ENCODE results near the gene SCAMP1.

SCAMP1 gene

DNA sequence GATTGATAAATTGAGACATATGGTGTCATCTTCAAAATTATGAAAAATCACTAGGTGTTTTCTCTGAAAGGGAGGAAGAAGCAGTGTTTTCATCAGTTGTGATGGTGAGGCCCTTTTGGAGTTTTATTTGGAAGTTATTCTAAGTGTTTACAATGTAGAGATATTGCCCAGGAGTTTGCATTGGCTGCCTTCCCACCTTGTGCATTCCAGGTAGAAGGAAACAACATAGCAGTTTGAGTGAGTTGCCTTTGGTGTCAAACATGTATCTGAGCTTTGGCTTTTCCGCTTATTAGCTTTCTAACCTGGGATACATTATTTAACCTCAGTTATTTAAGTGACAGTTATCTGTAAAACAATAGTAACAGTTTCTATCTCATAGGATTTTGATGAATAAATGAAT is 122.5 kb downstream of the SCAMP1 start (continued):
- TF ChIP-seq, protein P1, sequence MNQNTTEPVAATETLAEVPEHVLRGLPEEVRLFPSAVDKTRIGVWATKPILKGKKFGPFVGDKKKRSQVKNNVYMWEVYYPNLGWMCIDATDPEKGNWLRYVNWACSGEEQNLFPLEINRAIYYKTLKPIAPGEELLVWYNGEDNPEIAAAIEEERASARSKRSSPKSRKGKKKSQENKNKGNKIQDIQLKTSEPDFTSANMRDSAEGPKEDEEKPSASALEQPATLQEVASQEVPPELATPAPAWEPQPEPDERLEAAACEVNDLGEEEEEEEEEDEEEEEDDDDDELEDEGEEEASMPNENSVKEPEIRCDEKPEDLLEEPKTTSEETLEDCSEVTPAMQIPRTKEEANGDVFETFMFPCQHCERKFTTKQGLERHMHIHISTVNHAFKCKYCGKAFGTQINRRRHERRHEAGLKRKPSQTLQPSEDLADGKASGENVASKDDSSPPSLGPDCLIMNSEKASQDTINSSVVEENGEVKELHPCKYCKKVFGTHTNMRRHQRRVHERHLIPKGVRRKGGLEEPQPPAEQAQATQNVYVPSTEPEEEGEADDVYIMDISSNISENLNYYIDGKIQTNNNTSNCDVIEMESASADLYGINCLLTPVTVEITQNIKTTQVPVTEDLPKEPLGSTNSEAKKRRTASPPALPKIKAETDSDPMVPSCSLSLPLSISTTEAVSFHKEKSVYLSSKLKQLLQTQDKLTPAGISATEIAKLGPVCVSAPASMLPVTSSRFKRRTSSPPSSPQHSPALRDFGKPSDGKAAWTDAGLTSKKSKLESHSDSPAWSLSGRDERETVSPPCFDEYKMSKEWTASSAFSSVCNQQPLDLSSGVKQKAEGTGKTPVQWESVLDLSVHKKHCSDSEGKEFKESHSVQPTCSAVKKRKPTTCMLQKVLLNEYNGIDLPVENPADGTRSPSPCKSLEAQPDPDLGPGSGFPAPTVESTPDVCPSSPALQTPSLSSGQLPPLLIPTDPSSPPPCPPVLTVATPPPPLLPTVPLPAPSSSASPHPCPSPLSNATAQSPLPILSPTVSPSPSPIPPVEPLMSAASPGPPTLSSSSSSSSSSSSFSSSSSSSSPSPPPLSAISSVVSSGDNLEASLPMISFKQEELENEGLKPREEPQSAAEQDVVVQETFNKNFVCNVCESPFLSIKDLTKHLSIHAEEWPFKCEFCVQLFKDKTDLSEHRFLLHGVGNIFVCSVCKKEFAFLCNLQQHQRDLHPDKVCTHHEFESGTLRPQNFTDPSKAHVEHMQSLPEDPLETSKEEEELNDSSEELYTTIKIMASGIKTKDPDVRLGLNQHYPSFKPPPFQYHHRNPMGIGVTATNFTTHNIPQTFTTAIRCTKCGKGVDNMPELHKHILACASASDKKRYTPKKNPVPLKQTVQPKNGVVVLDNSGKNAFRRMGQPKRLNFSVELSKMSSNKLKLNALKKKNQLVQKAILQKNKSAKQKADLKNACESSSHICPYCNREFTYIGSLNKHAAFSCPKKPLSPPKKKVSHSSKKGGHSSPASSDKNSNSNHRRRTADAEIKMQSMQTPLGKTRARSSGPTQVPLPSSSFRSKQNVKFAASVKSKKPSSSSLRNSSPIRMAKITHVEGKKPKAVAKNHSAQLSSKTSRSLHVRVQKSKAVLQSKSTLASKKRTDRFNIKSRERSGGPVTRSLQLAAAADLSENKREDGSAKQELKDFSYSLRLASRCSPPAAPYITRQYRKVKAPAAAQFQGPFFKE (tag by site-specific recombination; IDR thresholded peaks at IDR 0.05; ENCODE audit: borderline replicate concordance), result no peak
- no peak for TF ChIP-seq ZBTB21 (tag by site-specific recombination; IDR thresholded peaks at IDR 0.05)
- TF ChIP-seq, protein P2, sequence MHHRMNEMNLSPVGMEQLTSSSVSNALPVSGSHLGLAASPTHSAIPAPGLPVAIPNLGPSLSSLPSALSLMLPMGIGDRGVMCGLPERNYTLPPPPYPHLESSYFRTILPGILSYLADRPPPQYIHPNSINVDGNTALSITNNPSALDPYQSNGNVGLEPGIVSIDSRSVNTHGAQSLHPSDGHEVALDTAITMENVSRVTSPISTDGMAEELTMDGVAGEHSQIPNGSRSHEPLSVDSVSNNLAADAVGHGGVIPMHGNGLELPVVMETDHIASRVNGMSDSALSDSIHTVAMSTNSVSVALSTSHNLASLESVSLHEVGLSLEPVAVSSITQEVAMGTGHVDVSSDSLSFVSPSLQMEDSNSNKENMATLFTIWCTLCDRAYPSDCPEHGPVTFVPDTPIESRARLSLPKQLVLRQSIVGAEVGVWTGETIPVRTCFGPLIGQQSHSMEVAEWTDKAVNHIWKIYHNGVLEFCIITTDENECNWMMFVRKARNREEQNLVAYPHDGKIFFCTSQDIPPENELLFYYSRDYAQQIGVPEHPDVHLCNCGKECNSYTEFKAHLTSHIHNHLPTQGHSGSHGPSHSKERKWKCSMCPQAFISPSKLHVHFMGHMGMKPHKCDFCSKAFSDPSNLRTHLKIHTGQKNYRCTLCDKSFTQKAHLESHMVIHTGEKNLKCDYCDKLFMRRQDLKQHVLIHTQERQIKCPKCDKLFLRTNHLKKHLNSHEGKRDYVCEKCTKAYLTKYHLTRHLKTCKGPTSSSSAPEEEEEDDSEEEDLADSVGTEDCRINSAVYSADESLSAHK (tag by site-specific recombination; IDR thresholded peaks at IDR 0.05), result no peak
- TF ChIP-seq ZNF140 (tag by site-specific recombination; IDR thresholded peaks at IDR 0.05), result no peak
- no peak for TF ChIP-seq ZNF157 (tag by site-specific recombination; IDR thresholded peaks at IDR 0.05)

DNA sequence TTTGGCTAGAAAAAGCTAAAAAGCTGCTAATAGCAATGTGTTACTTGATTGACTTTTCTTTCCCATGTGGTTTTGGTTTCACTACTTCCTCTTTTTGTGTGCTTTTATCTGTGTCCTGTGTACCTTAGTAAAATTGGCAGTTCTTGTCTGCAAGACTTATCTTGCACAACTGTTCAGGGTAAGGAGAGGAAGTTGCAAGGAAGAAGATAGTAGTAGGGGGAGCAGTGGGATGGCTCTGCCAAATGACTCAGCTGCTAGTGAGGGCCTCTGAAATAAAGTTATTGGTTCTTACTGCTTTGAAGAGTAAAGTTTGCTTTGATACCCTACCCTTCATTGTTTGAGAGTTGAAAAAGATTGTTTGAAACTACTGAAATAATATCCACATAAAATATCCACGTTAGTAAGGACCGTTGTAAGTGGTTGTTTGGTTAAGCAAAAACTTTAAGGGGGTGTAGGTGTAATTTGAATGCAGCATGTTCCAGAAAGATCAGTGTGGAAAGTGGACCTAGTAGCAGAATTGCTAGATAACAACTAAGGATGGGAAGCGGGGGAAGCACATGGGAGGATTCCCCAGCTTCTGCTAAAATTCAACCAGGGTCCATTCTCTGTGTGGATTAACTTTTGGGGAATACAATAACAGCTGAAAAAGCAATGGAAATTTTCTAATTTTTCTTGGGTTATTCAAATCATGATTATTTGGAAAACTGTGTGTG is 123.5 kb downstream of the SCAMP1 start:
- Histone ChIP-seq H3K9me3 (ENCODE audit: control insufficient read depth, insufficient read depth, low read depth, low read length) (no peaks in the 10 kb centered on the region), H3K4me3 (ENCODE audit: low read depth, low read length) (no peak overlapping the region), H3K4me1 (ENCODE audit: control insufficient read depth, insufficient read depth, low read length) (no peaks in the 10 kb centered on the region), H3K36me3 (ENCODE audit: control insufficient read depth in 2 of 2, insufficient read depth in 1 of 2, low read length in 2 of 2) (peaks cover 0 to 31% of the 10 kb centered on the region in 2 experiments; a peak in 1 of 3 replicates), H3K27ac (ENCODE audit: extremely low read depth, low read depth, low read length) (no peak overlapping the region)
- ChIA-PET CTCF (interaction anchor here (0.6 to 2.3 kb wide), 3 partner anchors 8 to 239 kb away, joined by 3 to 7 read pairs (median 5); no protein-coding TSS in a partner anchor), POLR2A (no interaction called here)
- no peak for TF ChIP-seq YY2 (tag by site-specific recombination; IDR thresholded peaks at IDR 0.05)
- no peak for TF ChIP-seq ZIC2 (tag by site-specific recombination; IDR thresholded peaks at IDR 0.05)
- no peak for TF ChIP-seq OSR2 (tag by site-specific recombination; IDR thresholded peaks at IDR 0.05)
- TF ChIP-seq ZNF223 (tag by site-specific recombination; IDR thresholded peaks at IDR 0.05), result no peak
- no peak for TF ChIP-seq ZNF561 (tag by site-specific recombination; IDR thresholded peaks at IDR 0.05; ENCODE audit: borderline replicate concordance)
- no peak for TF ChIP-seq ZNF585B (tag by site-specific recombination; IDR thresholded peaks at IDR 0.05)
- TF ChIP-seq GLI4 (tag by site-specific recombination; IDR thresholded peaks at IDR 0.05), result no peak
- TF ChIP-seq RBAK (tag by site-specific recombination; IDR thresholded peaks at IDR 0.05), result no peak

DNA sequence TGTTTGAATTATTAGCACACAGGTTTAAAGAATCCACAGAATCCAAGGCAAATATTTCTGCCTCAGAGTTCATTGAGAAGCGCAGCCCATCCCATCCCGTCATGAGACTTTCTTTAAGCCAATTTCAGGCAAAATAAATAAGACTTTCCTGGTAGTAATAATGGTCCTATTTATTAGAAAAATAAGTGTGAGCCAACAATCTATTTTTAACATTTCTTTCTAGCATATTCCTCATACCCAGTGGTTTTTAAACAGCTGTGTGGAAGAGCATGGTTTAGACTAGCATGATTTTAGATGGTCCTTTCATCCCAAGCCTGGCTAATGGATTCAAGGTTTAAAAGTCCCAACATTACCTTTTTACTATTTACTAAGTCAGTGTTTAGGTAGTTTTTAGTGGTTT is 125.8 kb downstream of the SCAMP1 start:
- POLR2A ChIA-PET, result interaction anchor here (0.7 kb wide), 1 partner anchor 128 kb away, joined by 3 read pairs; no protein-coding TSS in a partner anchor
- H3K9me3 ChIP-seq (ENCODE audit: control insufficient read depth, insufficient read depth, low read depth, low read length), result no peaks in the 10 kb centered on the region
- TF ChIP-seq ZNF214 (tag by site-specific recombination; IDR thresholded peaks at IDR 0.05; ENCODE audit: borderline replicate concordance), result no peak
- TF ChIP-seq, protein P3, sequence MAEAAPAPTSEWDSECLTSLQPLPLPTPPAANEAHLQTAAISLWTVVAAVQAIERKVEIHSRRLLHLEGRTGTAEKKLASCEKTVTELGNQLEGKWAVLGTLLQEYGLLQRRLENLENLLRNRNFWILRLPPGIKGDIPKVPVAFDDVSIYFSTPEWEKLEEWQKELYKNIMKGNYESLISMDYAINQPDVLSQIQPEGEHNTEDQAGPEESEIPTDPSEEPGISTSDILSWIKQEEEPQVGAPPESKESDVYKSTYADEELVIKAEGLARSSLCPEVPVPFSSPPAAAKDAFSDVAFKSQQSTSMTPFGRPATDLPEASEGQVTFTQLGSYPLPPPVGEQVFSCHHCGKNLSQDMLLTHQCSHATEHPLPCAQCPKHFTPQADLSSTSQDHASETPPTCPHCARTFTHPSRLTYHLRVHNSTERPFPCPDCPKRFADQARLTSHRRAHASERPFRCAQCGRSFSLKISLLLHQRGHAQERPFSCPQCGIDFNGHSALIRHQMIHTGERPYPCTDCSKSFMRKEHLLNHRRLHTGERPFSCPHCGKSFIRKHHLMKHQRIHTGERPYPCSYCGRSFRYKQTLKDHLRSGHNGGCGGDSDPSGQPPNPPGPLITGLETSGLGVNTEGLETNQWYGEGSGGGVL (tag by site-specific recombination; IDR thresholded peaks at IDR 0.05), result no peak
- no peak for TF ChIP-seq EGR2 (tag by site-specific recombination; IDR thresholded peaks at IDR 0.05; ENCODE audit: low read depth)
- no peak for TF ChIP-seq ZNF239 (tag by site-specific recombination; IDR thresholded peaks at IDR 0.05)
- TF ChIP-seq, protein P4, sequence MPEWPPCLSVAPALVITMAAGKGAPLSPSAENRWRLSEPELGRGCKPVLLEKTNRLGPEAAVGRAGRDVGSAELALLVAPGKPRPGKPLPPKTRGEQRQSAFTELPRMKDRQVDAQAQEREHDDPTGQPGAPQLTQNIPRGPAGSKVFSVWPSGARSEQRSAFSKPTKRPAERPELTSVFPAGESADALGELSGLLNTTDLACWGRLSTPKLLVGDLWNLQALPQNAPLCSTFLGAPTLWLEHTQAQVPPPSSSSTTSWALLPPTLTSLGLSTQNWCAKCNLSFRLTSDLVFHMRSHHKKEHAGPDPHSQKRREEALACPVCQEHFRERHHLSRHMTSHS (tag by site-specific recombination; IDR thresholded peaks at IDR 0.05), result no peak
- no peak overlapping the region for H3K27ac ChIP-seq (ENCODE audit: extremely low read depth, low read depth, low read length)
- peaks cover 0 to 45% of the 10 kb centered on the region in 2 experiments; a peak in 1 of 3 replicates for H3K36me3 ChIP-seq (ENCODE audit: control insufficient read depth in 2 of 2, insufficient read depth in 1 of 2, low read length in 2 of 2)
- no peak overlapping the region for H3K4me3 ChIP-seq (ENCODE audit: low read depth, low read length)
- no peaks in the 10 kb centered on the region for H3K4me1 ChIP-seq (ENCODE audit: control insufficient read depth, insufficient read depth, low read length)
- CTCF ChIA-PET, result interaction anchor here (0.7 kb wide), 1 partner anchor 148 kb away, joined by 3 read pairs; no protein-coding TSS in a partner anchor
